Activated CD8-positive, alpha-beta T cell treated with anti-CD3 and anti-CD28 coated beads for 36 hours (primary cell): ENCODE data around the gene PCMTD2. TPM values are rescaled to one million over a fixed set of nuclear protein-coding genes. Genes with fewer than 3 reads are reported as not detected.

ENCODE experiments used
- ATAC-seq: fragments of 200-7000 bp; cut with Tn5 transposase; one replicate; pipeline ENCODE4 v1.10.0; 2021; ENCODE audit warnings: mild to moderate bottlenecking, moderate library complexity
- CTCF ChIA-PET: fragments of 350-600 bp; sonication (Branson Sonifier 250); formaldehyde crosslinking; loops from one replicate; lab custom pipeline; 2021; ENCODE audit warnings: antibody characterized with exemption; lab: Charles Lee
- POLR2A ChIA-PET: fragments of 350-600 bp; sonication (Branson Sonifier 250); formaldehyde crosslinking; loops from one replicate; lab custom pipeline; 2021; ENCODE audit warnings: antibody characterized with exemption; lab: Charles Lee
- DNase-seq: peaks from one replicate; pipeline ENCODE4 v3.0.0-alpha.2; 2020
- H3K27ac Mint-ChIP-seq: one replicate; pipeline ENCODE4 v1.8.0; 2021; ENCODE audit warnings: mild to moderate bottlenecking, mixed read lengths
- H3K27me3 Mint-ChIP-seq: one replicate; pipeline ENCODE4 v1.8.0; 2021; ENCODE audit warnings: mixed read lengths
- H3K36me3 Mint-ChIP-seq: one replicate; pipeline ENCODE4 v1.8.0; 2021; ENCODE audit warnings: low read depth, mixed read lengths
- H3K4me1 Mint-ChIP-seq: one replicate; pipeline ENCODE4 v1.8.0; 2021; ENCODE audit warnings: low read depth, mixed read lengths
- H3K4me3 Mint-ChIP-seq: one replicate; pipeline ENCODE4 v1.8.0; 2021; ENCODE audit warnings: mild to moderate bottlenecking, moderate library complexity, mixed read lengths
- H3K9me3 Mint-ChIP-seq: one replicate; pipeline ENCODE4 v1.8.0; 2021; ENCODE audit warnings: mixed read lengths
- intact Hi-C: fragments of 100-400 bp; cut with micrococcal nuclease; formaldehyde crosslinking; loops from one replicate; pipeline ENCODE4 v1.10.0; 2022
- total RNA-seq, 2 experiments: library from RNA; stranded (reverse); gene quantifications; one replicate each; pipeline ENCODE4 v1.2.3, GENCODE V29; 2021
- TF ChIP-seq, protein P1 (sequence below): fragments of 200-600 bp; IDR thresholded peaks from one replicate; pipeline ENCODE4 v1.8.0; 2022; ENCODE audit warnings: antibody characterized with exemption, mild to moderate bottlenecking

The PCMTD2 gene
- total RNA-seq, 2 experiments from 2014 or later: 26.0 to 28.6 TPM

DNA sequence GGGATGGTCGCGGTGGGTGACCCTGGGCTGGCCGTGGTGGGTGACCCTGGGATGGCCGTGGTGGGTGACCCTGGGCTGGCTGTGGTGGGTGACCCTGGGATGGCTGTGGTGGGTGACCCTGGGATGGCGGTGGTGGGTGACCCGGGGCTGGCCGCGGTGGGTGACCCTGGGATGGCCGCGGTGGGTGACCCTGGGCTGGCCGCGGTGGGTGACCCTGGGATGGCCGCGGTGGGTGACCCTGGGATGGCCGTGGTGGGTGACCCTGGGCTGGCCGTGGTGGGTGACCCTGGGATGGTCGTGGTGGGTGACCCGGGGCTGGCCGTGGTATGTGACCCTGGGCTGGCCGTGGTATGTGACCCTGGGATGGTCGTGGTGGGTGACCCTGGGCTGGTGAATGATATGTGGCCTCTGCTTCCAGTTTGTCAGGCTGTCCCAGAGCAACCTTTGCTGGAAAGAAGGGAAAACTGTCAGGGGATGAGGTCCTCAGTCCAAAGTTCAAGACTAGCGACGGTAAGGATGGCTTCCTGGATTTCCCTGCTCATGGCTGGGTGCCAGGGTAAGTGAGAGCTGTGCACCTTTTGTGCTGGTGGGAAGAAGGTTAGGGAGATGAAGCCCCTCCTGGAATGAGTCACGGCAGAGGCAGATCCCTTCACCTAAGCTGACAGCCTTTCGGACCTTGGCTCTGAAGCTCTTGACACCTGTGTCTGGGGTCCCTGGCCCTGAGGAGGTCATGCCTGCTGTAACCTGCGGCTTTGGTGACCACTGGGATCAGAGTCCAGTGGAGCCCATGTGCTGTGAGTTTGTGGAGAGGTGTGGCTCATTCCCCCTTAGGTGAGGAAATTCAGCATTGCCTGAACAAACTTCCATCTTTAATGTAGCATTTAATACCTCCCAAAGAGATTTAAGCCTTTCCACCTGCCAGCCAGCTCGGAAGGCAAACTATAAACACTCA lies 19.1 kb upstream of the PCMTD2 start:
- Mint-ChIP-seq H3K4me1 (peaks cover 4% of the 10 kb centered on the region), H3K4me3 (no peak overlapping the region), H3K27ac (no peak overlapping the region), H3K36me3 (no peaks in the 10 kb centered on the region), H3K27me3 (no peaks in the 10 kb centered on the region), H3K9me3 (no peaks in the 10 kb centered on the region)
- ChIA-PET POLR2A (no interaction called here), CTCF (no interaction called here)
- TF ChIP-seq, protein P1, sequence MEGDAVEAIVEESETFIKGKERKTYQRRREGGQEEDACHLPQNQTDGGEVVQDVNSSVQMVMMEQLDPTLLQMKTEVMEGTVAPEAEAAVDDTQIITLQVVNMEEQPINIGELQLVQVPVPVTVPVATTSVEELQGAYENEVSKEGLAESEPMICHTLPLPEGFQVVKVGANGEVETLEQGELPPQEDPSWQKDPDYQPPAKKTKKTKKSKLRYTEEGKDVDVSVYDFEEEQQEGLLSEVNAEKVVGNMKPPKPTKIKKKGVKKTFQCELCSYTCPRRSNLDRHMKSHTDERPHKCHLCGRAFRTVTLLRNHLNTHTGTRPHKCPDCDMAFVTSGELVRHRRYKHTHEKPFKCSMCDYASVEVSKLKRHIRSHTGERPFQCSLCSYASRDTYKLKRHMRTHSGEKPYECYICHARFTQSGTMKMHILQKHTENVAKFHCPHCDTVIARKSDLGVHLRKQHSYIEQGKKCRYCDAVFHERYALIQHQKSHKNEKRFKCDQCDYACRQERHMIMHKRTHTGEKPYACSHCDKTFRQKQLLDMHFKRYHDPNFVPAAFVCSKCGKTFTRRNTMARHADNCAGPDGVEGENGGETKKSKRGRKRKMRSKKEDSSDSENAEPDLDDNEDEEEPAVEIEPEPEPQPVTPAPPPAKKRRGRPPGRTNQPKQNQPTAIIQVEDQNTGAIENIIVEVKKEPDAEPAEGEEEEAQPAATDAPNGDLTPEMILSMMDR: no peak
- intact Hi-C loops: no loop called here
- DNase-seq (no peak), ATAC-seq (no peak)

DNA sequence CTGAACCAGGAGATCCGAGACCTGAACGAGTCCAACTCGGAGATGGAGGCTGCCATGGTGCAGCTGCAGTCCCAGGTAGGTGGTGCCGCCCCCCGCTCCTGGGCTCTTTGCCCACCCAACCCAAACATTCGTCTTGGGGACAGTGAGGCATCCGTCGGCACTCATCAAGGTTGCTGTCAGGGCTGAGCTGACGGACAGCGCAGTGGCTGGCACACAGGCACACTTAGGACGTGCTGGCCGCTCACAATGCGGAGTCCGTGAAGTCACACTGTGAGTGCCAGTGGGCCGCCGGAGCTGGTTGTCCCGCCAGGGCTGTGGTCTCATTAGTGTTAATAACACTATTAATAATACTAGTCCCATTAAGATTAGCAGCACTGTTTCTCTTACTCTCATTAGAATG lies 18.2 kb upstream of the PCMTD2 start:
- ATAC-seq (no peak), DNase-seq (no peak)
- Mint-ChIP-seq H3K27ac (no peak overlapping the region), H3K36me3 (no peaks in the 10 kb centered on the region), H3K4me3 (no peak overlapping the region), H3K27me3 (no peaks in the 10 kb centered on the region), H3K4me1 (peaks cover 4% of the 10 kb centered on the region), H3K9me3 (no peaks in the 10 kb centered on the region)
- CTCF ChIA-PET: no interaction called here
- POLR2A ChIA-PET: no interaction called here
- TF ChIP-seq, protein P1: no peak
- intact Hi-C loops: no loop called here

DNA sequence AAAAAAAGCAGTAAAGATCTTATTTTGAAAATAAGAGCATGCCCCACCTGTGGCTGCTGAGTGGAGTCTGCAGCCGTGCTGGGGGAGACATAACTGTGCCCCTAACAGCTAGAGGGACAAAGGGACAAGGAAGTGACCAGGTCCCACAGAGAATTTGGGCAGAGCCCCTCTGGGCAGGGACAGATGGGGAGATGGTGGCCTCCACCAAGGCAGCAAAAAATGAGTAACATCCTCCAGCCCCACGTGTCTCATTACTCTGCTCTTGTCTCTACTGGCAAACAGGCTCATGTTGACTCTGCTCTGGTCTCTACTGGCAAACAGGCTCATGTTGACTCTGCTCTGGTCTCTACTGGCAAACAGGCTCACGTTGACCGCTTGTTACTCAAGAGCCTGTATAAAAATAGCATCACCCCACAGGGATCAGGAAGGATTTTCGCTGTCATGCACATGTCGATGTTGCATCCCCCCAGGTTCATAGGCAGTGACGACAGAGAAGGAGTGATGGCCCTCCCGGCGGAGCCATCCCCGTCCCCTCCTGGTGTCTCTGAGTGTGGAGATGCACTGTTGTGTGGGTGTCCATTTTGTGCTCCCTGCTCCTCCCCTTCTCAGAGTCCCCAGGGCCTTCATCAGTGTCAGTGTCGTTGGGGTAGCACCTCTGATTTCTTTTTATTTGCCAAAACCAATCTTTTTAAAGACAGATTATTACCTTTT lies 17.3 kb upstream of the PCMTD2 start:
- TF ChIP-seq, protein P1: no peak
- ChIA-PET POLR2A (no interaction called here), CTCF (no interaction called here)
- no peaks in the 10 kb centered on the region for H3K9me3 Mint-ChIP-seq
- no peaks in the 10 kb centered on the region for H3K27me3 Mint-ChIP-seq
- ATAC-seq (no peak), DNase-seq (no peak)
- no peak overlapping the region for H3K27ac Mint-ChIP-seq
- intact Hi-C loops: no loop called here
- no peaks in the 10 kb centered on the region for H3K36me3 Mint-ChIP-seq
- H3K4me3 Mint-ChIP-seq: no peak overlapping the region
- H3K4me1 Mint-ChIP-seq: peaks cover 4% of the 10 kb centered on the region

DNA sequence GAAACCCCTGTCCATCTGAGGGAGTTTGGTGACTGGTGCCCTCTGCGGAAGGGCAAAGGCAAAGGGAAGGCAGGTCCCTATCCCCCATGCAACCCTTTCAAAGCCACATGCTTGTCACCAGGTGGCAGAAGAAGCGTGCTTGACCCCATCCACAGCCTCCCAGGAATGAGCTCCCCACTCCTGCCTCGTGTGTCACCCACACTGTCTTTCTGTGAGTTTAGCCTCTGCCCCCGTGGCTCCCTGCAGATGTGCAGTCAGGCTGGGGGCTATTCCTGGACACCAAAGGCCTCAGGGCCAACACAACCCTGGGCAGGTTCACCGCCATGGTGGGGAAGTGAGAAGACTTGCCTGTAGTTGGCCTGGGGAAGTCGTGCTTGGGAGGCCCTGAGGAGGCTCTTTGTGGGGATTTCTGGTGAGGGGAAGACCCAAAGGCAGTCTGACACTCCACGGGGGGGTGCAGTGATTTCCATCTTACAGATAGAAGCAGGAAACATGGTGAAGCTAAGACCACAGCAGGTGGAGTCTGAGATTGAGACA lies 16.6 kb upstream of the PCMTD2 start:
- H3K4me3 Mint-ChIP-seq: no peak overlapping the region
- intact Hi-C loops: no loop called here
- no peaks in the 10 kb centered on the region for H3K27me3 Mint-ChIP-seq
- H3K27ac Mint-ChIP-seq: no peak overlapping the region
- POLR2A ChIA-PET: no interaction called here
- CTCF ChIA-PET: interaction anchor here (1.9 kb wide), 1 partner anchor 11 kb away, joined by 5 read pairs; no protein-coding TSS in a partner anchor
- peak; percentile 24 for DNase-seq
- no peaks in the 10 kb centered on the region for H3K36me3 Mint-ChIP-seq
- no peaks in the 10 kb centered on the region for H3K9me3 Mint-ChIP-seq
- TF ChIP-seq, protein P1: no peak
- ATAC-seq: no peak
- H3K4me1 Mint-ChIP-seq: no peaks in the 10 kb centered on the region
